SIG-M5 treated with dmso at 0.1 percent for 504 hours (cell line): ENCODE data around the gene ZFYVE19.

Experiments used
- DNase-seq: peaks from one replicate; lab custom pipeline; 2025; ENCODE audit not compliant: unreplicated experiment; lab: John Stamatoyannopoulos, UW

Gene ZFYVE19, protein sequence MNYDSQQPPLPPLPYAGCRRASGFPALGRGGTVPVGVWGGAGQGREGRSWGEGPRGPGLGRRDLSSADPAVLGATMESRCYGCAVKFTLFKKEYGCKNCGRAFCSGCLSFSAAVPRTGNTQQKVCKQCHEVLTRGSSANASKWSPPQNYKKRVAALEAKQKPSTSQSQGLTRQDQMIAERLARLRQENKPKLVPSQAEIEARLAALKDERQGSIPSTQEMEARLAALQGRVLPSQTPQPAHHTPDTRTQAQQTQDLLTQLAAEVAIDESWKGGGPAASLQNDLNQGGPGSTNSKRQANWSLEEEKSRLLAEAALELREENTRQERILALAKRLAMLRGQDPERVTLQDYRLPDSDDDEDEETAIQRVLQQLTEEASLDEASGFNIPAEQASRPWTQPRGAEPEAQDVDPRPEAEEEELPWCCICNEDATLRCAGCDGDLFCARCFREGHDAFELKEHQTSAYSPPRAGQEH

DNA sequence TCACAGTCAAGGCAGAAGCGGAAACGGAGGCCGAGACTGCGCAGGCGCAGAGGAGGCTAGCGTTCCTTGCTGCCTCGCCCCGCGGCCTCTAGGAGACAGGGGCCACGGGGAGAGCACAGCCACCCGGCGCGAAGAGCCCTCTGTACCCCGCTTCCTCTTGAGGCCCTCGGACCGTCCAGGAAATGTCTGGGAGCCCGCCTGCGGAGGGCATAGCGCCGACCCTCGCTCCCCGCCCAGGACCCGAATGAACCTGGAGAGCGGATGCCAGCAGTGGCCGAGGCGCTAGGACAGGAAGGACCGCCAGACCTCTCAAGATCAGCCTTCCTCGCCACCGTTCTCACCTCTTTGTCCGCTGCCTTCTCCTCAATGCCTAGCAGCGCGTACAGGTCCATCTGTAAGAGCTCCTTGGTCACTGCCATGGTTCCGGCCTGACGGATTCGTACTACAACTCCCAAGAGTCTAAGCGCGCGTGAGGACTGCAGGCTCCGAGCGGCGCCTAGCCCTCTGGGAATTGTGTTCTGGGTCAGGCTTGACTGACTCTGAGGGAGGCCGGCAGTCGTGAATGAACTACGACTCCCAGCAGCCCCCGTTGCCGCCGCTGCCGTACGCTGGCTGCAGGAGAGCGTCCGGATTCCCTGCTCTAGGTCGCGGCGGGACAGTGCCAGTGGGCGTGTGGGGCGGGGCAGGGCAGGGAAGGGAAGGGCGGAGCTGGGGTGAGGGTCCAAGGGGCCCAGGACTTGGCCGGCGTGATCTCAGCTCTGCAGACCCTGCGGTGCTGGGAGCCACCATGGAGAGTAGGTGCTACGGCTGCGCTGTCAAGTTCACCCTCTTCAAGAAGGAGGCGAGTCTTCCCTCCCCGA, at the start of gene ZFYVE19, which contains the start of gene DNAJC17:
Gene ZFYVE19 (plus strand): TSS at position 62 of the 860 bp plus-strand sequence. CDS start 501 bp downstream, at position 563.
Gene DNAJC17 (minus strand): TSS at position 446 of the 860 bp plus-strand sequence. CDS start 27 bp downstream, at position 419.
- peak; percentile 98 for DNase-seq

DNA sequence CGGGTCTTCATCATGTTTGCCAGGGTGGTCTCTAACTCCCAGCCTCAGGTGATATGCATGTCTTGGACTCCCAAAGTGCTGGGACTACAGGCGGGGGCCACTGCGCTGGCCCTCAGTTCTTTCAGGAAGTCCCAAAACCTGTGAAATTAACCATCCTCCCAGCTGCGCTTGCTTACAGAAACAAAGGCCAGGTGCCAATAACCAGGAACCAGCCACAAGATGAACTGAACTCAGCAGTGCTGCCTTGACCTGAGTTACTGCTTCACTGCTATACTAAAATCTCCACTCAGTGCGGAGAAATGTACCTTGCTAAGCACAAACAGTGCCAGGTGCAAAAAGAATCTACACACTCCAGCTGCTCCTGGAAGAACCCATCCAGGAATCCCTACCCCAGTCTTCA, 46.9 kb upstream of the ZFYVE19 start:
- DNase-seq: no peak

DNA sequence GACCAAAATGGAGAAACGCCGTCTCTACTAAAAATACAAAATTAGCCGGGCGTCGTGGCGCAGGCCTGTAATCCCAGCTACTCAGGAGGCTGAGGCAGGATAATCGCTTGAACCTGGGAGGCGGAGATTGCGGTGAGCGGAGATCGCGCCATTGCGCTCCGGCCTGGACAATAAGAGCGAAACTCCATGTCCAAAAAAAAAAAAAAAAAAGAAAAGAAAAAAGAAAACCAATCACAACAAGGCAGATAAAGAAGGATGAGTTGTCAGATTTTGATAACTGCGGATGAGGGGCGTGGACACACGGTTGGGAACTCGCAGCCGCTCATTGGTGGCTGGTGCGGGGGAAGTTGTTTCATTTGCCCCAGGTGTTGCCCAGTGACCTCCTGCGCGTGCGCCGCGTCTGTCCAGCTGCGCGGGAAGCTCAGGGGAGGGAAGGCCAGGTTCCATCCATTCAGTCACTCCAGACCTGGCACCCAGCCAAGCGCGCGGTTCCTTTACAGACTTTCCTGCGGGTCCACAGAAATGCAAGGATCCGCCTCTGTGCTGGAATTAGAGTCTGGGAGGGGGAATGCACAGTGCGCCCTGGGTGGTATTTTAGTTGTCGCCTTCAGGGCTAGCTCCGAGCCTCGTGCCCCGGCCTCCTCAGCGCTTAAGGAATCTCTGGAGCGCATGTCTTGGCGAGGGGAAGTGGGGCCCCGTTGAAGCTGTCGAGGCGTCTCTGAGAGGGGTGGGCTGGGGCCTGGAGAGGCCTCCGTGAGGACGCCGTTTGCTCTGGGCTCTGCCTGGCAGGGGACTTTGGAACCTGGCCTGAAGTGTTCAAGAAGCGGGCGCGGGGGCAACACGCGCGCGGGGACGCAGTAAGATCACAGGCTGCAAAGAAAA, 43.7 kb upstream of the ZFYVE19 start:
- DNase-seq: peak; percentile 23

DNA sequence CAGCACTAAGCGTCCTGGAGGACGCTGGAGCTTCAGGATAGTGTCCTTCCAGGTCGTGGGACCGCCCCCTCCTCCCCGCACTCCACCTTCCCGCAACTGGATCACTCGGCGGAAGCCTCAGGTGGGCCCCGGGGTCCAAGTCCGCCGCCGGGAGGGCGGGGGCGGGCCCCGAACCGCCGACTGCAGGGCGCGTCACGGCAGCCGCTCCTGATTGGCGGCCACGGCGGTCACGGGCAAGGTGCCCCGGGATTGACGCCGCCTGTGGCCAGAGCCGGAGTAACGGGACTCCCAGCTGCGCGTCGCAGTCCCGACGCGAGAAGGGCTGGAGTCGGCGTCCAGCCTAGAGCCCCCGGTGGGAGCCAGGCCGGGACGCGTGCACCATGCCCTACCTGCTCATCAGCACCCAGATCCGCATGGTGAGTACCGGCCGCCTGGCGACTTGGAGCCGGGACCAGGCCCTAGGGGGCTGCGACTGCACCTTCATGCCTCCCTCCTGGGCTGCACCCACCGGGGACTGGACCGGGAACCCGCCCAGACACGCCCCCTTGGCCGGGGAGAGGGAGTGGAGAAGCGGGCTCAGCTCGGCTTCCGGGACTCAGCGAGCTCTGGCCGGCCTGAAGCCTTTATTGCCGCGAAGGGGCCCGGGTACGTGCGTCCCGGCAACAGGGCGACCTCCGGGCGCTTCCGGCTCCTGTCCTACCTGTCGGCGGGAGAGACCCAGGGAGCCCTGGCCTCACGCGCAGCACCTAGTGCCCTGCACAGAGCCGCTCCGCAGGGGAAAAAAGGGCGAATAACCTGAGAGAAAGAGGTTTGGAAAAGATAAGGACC, 42.9 kb upstream of the ZFYVE19 start, which contains the start of gene GCHFR:
Gene GCHFR (plus strand): TSS at position 268 of the 828 bp plus-strand sequence. CDS start 113 bp downstream, at position 381.
- DNase-seq: peak; percentile 63

- DNase-seq: no peak
Observed at GRCh38 chr15:40764629-40765103, 42.2 kb upstream of the ZFYVE19 start.

DNA sequence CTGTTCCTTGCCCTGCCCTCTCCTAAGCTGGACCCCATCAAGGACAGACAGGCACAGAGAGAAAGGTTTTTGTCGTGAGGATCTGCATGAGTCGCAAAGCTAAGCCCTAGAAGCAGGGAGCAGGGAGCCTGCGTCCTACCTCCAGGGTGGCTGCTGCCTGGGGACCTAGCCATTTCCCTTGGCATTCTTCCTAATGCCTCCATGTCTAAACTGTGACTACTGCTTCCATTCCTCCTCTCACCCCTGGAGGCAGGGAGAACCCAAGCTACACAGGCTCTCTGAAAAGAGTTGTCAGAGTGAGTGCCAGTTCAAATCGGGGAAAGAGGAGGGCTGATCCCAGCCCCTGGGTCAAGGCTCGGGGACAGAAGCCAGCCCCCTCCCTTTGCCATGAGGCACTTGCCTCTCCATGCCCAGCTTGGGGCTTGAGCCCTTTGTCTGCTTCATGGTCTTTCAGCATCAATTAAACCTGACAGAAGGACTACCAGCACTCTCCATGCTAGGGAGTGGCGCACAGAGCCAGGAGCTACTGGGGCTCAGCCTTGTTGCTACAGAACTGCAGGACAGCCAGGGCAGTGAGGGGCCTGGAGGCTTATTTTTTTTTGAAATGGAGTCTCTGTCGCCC, 40.6 kb upstream of the ZFYVE19 start:
- no peak for DNase-seq

GRCh38 chr15:40766906-40767837, 39.7 kb upstream of the ZFYVE19 start:
- DNase-seq: no peak

GRCh38 chr15:40767838-40768500, 38.9 kb upstream of the ZFYVE19 start:
- DNase-seq: no peak

DNA sequence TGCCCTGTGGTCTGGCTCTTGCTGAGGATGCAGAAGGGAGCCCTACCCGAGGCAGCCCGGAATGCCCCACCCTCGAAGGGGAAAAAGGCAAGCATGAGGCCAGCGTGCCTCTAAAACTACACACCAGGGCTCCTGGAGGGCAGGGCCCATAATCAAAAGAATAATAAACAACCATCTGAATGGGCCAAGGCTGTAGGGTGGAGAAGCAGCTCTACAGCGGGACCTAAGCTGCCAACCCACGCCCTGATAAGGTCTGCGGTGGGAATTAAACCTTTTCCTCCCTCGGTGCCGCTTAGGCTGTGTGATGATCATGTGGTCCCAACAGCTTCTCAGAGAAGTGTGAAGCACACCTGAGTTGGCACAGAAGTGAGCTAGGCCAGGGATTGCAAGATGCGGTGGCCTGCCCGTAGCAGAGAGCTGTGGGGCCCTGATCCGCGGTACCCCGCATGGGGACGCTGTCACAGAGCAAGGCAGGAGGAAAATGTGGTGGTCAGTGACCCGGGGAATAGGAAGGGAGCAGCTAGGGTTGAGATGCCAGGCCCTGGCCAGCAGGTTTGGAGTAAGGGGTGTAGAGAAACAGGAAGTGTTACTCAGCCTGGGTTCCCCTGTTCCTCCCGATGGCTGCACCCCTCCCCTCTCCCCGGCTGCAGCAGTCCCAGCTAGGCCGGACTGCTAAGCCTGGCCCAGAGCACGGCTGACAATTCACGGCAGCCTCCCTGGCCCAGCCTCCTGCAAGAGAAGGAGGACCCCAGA, 38.2 kb upstream of the ZFYVE19 start:
- no peak for DNase-seq

DNA sequence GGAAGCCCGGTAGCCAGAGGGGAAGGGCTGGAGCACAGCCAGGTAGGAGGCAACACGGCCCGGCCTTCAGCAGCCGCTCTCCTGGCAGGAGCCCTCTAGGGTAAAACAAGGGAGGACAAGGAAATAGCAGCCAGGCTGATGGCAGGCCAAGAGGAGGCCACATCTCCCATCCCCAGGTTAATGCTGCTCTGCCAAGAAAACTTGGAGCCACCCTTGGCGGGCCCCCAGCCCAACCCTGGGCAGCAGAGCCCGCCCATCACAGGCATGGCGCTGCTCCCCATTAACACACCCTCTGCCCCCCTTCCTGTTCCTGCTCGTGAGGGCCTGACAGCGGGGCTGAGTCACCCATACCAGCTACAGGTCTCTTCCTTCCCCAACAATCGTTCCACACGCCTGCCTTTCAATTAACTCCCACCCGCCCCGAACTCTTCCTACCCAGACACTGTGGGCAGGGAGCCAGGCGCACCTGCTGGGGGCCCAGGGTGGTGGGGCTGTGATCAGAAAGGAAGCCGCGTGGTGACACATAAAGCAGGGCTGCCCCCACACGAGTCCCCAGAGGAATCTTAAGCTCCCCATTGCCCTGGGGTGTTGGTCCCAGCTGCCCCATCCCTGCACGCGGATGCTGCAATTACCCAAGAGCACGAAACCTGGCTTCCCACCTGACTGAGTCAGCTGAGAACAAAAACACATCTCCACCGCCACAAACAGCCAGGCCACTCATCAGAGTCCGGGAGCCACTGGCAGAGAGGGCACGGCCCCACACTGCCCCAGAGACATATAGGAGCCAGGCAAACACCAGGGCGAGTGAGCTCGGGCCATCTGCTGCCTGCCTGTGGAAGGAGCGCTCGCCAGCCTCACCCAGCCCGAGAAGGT, 37.4 kb upstream of the ZFYVE19 start, which contains the start of gene C15orf62:
Gene C15orf62 (plus strand): TSS at position 707 of the 873 bp plus-strand sequence. CDS start 516 bp downstream, outside the sequence.
- DNase-seq: peak; percentile 26

GRCh38 chr15:40770147-40770721, 36.7 kb upstream of the ZFYVE19 start:
- no peak for DNase-seq

DNA sequence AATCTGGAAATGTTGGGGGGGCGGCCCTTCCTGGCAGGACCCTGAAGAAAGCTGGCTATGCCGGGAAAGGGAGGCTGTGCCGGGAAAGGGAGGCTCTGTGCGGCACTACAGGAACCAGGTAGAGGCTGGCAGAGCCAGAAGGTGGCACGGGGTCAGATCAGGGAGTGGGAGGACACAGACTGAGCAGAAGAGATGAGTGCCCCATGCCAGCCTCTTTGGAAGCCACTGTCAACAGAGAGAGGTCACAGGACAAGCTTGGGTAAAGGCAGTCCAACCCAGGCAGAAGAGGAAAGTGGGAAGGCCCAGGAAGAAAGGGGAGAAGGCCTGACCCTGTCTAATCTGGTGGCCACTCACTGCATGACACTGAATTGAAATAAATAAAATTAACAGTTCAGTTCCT, 35.6 kb upstream of the ZFYVE19 start:
- DNase-seq: no peak

DNA sequence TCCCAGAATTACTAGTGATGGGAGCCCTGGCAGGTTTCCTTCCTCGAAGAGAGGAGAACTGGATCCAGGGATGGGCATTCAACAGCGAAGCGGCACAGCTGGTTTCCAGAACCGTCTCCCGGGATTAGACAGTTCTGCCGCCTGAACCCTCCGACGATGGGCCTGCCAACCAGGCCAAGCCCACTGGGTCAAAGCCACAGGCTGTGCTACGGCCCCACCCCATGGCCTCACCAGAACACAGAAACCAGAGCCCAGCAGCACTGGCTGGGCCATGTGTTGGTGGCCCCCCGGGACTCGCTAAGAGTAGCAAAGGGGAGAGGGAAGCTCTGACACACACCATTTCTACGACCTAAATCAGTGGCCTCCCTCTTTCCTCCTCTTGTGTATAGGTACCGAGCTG, 34.9 kb upstream of the ZFYVE19 start:
- no peak for DNase-seq

DNA sequence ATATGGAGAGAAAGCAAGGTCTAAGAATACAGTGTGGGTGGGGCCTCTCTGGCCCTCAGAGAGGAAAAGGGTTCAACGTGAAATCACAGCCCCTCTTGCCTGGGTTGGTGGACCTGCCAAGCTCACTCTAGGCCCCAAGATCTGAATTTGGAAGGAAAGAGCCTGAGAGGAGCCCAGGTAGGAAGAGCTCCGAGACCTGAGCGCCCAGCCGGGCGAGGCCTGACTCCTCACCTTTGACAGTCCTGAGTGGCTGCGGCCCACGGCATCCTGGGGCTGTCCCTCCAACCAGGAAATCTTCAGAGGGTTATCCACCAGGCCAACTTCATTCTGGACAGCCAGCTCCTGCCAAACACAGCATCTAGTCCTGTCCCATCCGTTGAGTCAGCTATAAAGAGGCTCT, 33.4 kb upstream of the ZFYVE19 start:
- no peak for DNase-seq

DNA sequence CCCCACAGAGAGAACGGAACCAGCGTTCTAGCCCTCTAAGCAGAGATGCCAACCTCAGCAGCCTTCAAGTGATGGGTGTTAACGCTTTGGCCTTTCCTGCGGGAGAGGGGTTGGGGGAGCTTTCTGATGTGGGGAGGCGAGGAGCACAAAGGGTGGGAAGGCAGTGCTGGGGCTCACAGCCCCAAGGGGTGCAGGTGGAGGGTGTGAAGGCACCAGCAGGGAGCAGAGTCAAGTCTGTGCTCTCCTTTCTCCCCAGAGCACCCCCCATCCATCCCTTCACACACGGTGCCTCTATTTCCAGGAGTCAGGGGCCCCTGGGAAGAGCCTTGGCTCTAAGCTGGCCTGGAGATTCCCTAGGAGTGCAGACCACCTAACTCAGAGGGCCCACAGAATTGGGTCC, 33.0 kb upstream of the ZFYVE19 start:
- no peak for DNase-seq
